GM19452 (cell line): ENCODE results near the gene ARF4.

Source experiments
- ATAC-seq: cut with Tn5 transposase; IDR thresholded peaks from one replicate; pipeline ENCODE4 v1.9.1; 2021; ENCODE audit not compliant: unreplicated experiment

The ARF4 gene

GRCh38 chr3:57582474-57583168 lies 14.5 kb downstream of the ARF4 start:
- no peak for ATAC-seq

- ATAC-seq = no peak
These were observed 19.3 kb downstream of the ARF4 start for GRCh38 chr3:57577801-57578200.

GRCh38 chr3:57575966-57576626 lies 21.0 kb downstream of the ARF4 start:
- ATAC-seq = no peak

GRCh38 chr3:57572096-57572495 lies 25.0 kb downstream of the ARF4 start:
- no peak for ATAC-seq

GRCh38 chr3:57570878-57571277 lies 26.3 kb downstream of the ARF4 start:
- ATAC-seq = no peak

GRCh38 chr3:57569859-57570450 lies 27.2 kb downstream of the ARF4 start:
- no peak for ATAC-seq

GRCh38 chr3:57559526-57559925 lies 37.6 kb downstream of the ARF4 start:
- ATAC-seq = no peak

- peak; percentile 7 for ATAC-seq
These were observed 40.0 kb downstream of the ARF4 start for GRCh38 chr3:57557085-57557537.

GRCh38 chr3:57556459-57557084 lies 40.6 kb downstream of the ARF4 start:
- ATAC-seq = peak; percentile 30

- peak; percentile 90 for ATAC-seq
These were observed 41.2 kb downstream of the ARF4 start, which contains the start of gene PDE12 for GRCh38 chr3:57555738-57556458. PDE12 (plus strand) TSS chr3:57556274; CDS start chr3:57556380, 106 bp downstream.

- ATAC-seq = no peak
These were observed 41.8 kb downstream of the ARF4 start for GRCh38 chr3:57555306-57555705.

- no peak for ATAC-seq
These were observed 50.5 kb downstream of the ARF4 start for GRCh38 chr3:57546616-57547015.

- no peak for ATAC-seq
These were observed 51.4 kb downstream of the ARF4 start for GRCh38 chr3:57545636-57546268.

GRCh38 chr3:57544181-57545125 lies 52.7 kb downstream of the ARF4 start, which contains the start of gene DNAH12:
DNAH12 (minus strand) TSS chr3:57544344; CDS start chr3:57542870, 1,474 bp downstream.
- ATAC-seq = no peak

GRCh38 chr3:57538465-57538864 lies 58.7 kb downstream of the ARF4 start:
- no peak for ATAC-seq

GRCh38 chr3:57530071-57530608 lies 67.0 kb downstream of the ARF4 start:
- ATAC-seq = no peak
